Breast epithelium (tissue), 3 donors: ENCODE data around the gene DAPK2.

Experiments
- CTCF ChIP-seq, 3 donors: fragments of 450-650 bp; IDR thresholded peaks; one replicate each; pipeline ENCODE4 v1.5.1; 2016 to 2017; ENCODE audit warnings: antibody characterized with exemption in 3 of 3, mild to moderate bottlenecking in 3 of 3, moderate library complexity in 3 of 3
- POLR2A ChIP-seq: fragments of 450-650 bp; IDR thresholded peaks from one replicate; pipeline ENCODE4 v1.6.1; 2016; ENCODE audit warnings: antibody characterized with exemption, mild to moderate bottlenecking, moderate library complexity

DNA sequence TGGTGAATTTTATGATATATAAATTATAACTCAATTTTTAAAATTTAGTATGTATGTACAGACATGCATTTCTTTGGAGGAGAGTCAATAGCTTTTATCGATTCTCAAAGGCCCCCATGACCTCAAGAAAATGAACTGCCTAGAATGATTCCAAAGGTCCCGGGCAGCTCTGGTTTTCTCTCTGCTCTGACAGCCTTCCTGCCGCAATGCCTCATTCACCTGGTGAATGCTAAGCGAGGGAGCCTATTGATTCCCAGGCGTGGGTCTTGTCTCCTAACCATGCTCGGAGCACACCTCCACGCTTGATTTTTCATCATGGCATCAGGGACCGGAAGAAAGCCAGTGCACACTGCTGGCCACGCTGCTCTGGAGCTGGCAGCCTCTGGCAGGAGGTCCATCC lies 132.9 kb downstream of the DAPK2 start:
- TF ChIP-seq CTCF (IDR thresholded peaks at IDR 0.05) = no peak
- no peak for TF ChIP-seq POLR2A
